ENCODE results near the gene PGLYRP4.
"Not testable (repeated sequence)": the region's sequence is repeated elsewhere in the genome, so short reads cannot be mapped to it uniquely, and the experiment has no call there.

PGLYRP4 gene

DNA sequence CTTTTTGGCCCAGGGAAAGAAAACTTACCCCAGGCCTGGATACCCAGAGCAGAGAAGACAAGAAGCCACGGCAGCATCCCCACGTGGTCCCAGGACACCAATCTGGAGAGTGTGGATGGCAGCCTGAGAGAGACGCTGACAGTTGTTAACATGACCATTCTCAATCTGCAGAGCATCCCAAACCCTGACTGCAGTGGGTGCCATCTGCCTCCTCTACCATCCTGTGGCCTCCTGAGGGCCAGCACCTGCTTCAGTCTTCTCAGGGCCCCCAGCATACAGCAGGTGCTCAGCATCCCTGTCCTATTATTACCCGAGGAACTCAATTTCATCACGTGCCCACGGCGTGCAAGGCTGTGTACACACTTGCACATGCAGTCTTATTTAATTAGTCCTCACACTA is 785 bp downstream of the PGLYRP4 start:
- Histone ChIP-seq H3K27ac (ENCODE audit: low read depth, low read length) (no peak overlapping the region), H3K4me1 (ENCODE audit: control insufficient read depth in 1 of 2, insufficient read depth in 2 of 2, low read length in 2 of 2) (peaks cover 20 to 22% of the 10 kb centered on the region in 2 donors), H3K9ac (ENCODE audit: low read depth in 1 of 2, low read length in 2 of 2) (no peak overlapping the region), H3K9me3 (ENCODE audit: control insufficient read depth in 1 of 2, low read length in 2 of 2) (no peaks in the 10 kb centered on the region), H3K4me3 (ENCODE audit: low read depth in 1 of 2, low read length in 2 of 2) (no peak overlapping the region), H3K36me3 (ENCODE audit: control insufficient read depth in 1 of 2, insufficient read depth in 2 of 2, low read length in 2 of 2) (no peaks in the 10 kb centered on the region), H3K27me3 (ENCODE audit: control insufficient read depth in 1 of 2, insufficient read depth in 2 of 2, low read length in 2 of 2) (peaks cover 0 to 6% of the 10 kb centered on the region in 2 donors)

DNA sequence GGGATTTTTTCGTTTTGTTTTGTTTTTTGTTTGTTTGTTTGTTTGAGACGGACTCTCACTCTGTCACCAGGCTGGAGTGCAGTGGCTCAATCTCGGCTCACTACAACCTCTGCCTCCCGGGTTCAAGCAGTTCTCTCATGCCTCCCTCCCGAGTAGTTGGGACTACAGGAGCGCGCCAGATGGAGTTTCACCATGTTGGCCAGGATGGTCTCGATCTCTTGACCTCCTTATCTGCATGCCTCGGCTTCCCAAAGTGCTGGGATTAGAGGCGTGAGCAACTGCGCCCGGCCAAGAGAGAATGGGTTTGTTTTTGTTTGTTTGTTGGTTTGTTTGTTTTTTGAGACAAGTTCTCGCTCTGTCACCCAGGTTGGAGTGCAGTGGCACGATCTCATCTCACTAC is 1.6 kb downstream of the PGLYRP4 start:
- not testable (repeated sequence) for H3K9me3 ChIP-seq (ENCODE audit: control insufficient read depth in 1 of 2, low read length in 2 of 2); H3K9ac ChIP-seq (ENCODE audit: low read depth in 1 of 2, low read length in 2 of 2); H3K27me3 ChIP-seq (ENCODE audit: control insufficient read depth in 1 of 2, insufficient read depth in 2 of 2, low read length in 2 of 2)

DNA sequence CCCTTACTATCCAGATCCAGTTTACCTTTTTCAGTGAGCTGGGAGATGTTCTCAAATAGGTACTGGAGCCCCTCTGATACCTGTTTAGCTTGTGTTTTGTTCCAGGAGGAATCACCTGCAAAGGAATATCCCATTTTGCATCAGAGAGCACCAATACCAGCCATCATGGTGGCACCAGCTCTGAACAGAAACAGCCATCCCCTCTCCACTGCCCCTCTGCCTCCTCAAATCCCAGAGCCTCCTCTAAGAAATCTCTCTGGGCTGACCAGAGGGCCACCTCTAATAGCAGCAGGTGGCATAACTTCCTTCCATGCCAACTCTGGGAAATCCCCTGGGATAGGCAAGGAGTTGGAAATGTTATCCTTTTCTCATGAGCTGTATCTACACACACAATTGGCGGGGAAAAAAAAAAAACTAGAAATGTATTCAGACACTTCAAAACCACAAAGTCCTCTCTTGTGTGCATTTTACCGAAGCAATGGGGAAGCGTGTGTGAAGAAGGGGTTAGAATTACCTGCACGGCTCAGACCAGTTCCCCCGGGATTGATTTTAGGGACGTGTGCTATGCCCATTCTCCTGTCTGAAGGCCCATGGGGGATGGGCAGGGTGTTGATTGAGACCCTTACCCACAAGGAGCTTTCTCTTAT is 2.4 kb downstream of the PGLYRP4 start:
- Histone ChIP-seq H3K27ac (ENCODE audit: low read depth, low read length) (no peak overlapping the region), H3K27me3 (ENCODE audit: control insufficient read depth in 1 of 2, insufficient read depth in 2 of 2, low read length in 2 of 2) (peaks cover 0 to 6% of the 10 kb centered on the region in 2 donors), H3K9ac (ENCODE audit: low read depth in 1 of 2, low read length in 2 of 2) (no peak overlapping the region), H3K9me3 (ENCODE audit: control insufficient read depth in 1 of 2, low read length in 2 of 2) (no peaks in the 10 kb centered on the region), H3K4me1 (ENCODE audit: control insufficient read depth in 1 of 2, insufficient read depth in 2 of 2, low read length in 2 of 2) (peaks cover 20 to 23% of the 10 kb centered on the region in 2 donors), H3K4me3 (ENCODE audit: low read depth in 1 of 2, low read length in 2 of 2) (no peak overlapping the region), H3K36me3 (ENCODE audit: control insufficient read depth in 1 of 2, insufficient read depth in 2 of 2, low read length in 2 of 2) (no peaks in the 10 kb centered on the region)

More for the DNA sequence above, 1.6 kb downstream of the PGLYRP4 start:
- H3K27ac ChIP-seq (ENCODE audit: low read depth, low read length); H3K36me3 ChIP-seq (ENCODE audit: control insufficient read depth in 1 of 2, insufficient read depth in 2 of 2, low read length in 2 of 2); H3K4me3 ChIP-seq (ENCODE audit: low read depth in 1 of 2, low read length in 2 of 2): not testable (repeated sequence)
- H3K4me1 ChIP-seq (ENCODE audit: control insufficient read depth in 1 of 2, insufficient read depth in 2 of 2, low read length in 2 of 2) = peaks cover 20 to 23% of the 10 kb centered on the region in 2 donors

DNA sequence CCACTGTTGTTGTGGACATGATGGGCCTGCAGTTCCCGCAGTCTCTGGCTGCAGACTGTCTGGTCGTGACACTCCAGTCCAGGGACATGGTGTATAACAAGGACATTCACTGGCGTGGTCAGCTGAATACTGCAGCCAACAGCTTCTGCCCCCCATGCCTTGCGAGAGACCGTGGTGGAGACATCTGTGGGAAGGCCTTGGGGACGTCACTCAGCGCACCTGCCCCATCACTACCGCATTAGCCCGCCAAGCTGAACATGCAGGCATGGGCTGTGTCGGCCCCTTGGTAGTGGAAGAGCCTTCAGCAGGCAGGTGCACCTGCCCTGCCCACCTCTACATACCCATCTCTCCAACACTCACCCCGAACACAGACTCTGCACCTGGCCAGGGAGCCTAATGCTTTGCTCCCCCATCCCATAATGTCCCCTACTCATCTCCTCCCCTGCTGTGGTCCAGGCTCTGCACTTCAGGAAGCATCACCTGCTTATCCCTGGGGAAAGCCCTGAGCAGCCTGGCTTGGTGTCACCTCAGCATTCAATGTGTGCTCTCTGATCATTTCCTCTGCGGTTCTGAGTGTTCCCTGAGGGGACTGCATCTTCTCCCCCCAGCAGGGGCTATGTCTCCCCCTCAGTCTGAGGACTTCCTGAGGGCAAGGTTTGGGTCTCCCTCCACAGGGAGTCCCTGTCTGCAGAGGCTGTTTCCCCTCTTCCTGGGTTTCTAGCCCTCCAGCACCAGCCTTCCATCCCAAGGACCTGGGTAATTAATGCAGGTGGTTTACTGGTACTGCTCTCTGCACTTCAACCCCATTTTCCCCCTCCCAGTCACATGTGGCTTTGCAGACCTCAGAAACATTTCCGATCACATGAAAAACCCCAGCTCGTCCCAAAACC is 3.2 kb downstream of the PGLYRP4 start:
- Histone ChIP-seq H3K27ac (ENCODE audit: low read depth, low read length) (no peak overlapping the region), H3K9ac (ENCODE audit: low read depth in 1 of 2, low read length in 2 of 2) (no peak overlapping the region), H3K4me3 (ENCODE audit: low read depth in 1 of 2, low read length in 2 of 2) (no peak overlapping the region), H3K9me3 (ENCODE audit: control insufficient read depth in 1 of 2, low read length in 2 of 2) (no peaks in the 10 kb centered on the region), H3K27me3 (ENCODE audit: control insufficient read depth in 1 of 2, insufficient read depth in 2 of 2, low read length in 2 of 2) (peaks cover 0 to 6% of the 10 kb centered on the region in 2 donors), H3K4me1 (ENCODE audit: control insufficient read depth in 1 of 2, insufficient read depth in 2 of 2, low read length in 2 of 2) (peaks cover 20 to 23% of the 10 kb centered on the region in 2 donors), H3K36me3 (ENCODE audit: control insufficient read depth in 1 of 2, insufficient read depth in 2 of 2, low read length in 2 of 2) (no peaks in the 10 kb centered on the region)

DNA sequence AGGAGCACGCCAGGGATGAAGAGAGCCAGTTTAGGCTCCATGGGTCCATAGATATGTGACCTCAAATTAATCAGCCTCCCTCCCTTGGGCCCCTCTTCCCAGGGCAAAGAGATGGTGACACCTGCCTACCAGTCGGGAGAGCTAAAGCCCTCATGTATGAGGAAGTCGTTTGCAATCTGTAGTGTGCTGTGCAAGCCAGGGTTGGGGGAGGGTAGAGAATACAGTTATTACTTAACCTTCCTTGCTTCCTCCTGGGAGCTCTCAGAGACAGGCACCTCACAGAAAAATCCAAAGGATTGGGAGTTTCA is 4.0 kb downstream of the PGLYRP4 start:
- H3K4me1 ChIP-seq (ENCODE audit: control insufficient read depth in 1 of 2, insufficient read depth in 2 of 2, low read length in 2 of 2) = peaks cover 20 to 23% of the 10 kb centered on the region in 2 donors
- H3K27ac ChIP-seq (ENCODE audit: low read depth, low read length) = no peak overlapping the region
- H3K27me3 ChIP-seq (ENCODE audit: control insufficient read depth in 1 of 2, insufficient read depth in 2 of 2, low read length in 2 of 2) = peaks cover 0 to 6% of the 10 kb centered on the region in 2 donors
- H3K9me3 ChIP-seq (ENCODE audit: control insufficient read depth in 1 of 2, low read length in 2 of 2) = no peaks in the 10 kb centered on the region
- no peak overlapping the region for H3K9ac ChIP-seq (ENCODE audit: low read depth in 1 of 2, low read length in 2 of 2)
- no peaks in the 10 kb centered on the region for H3K36me3 ChIP-seq (ENCODE audit: control insufficient read depth in 1 of 2, insufficient read depth in 2 of 2, low read length in 2 of 2)
- no peak overlapping the region for H3K4me3 ChIP-seq (ENCODE audit: low read depth in 1 of 2, low read length in 2 of 2)

DNA sequence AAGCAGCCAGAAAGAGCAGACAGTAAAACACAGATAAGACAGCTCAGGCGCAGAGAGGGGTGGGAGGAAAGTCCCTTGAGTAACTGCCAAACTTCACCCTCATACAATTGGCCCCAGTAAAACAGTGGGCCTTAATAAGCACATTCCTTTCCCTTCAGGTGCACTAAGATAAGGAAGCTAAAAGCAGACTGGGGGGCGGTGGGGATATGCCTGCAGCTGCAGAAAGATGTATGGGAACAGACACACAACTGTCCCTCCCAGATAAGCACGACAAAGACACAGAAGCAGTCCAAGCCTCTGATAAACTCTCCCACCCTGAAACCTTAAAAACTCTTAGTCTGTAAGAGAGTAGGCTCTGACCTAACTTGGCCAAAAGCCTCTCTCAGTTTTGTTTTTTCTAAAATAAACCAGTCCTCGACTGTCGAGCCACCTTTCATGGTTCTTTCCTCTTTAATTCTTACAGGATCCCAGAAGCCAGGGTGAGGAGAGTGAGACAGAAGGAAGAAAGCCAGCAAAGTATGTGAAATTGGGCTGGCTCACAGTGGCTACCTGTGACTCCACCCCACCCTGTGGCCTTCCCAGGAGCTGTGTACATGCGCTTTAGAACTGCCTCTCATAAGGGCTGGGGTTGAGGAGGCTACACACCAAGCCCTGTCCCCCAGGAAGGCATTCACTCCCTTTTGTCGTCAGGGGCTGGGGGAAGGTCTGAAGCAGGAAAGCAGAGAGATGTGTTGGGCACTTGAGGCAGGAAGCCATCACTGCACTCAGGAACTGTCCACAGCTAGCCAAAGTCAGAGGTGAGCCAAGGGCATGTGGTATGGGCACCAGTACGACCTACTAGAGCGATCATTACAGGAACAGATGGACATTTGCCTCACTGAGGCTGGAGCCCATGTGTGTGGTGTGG is 4.6 kb downstream of the PGLYRP4 start:
- Histone ChIP-seq H3K27me3 (ENCODE audit: control insufficient read depth in 1 of 2, insufficient read depth in 2 of 2, low read length in 2 of 2) (peaks cover 0 to 3% of the 10 kb centered on the region in 2 donors), H3K27ac (ENCODE audit: low read depth, low read length) (no peak overlapping the region)

DNA sequence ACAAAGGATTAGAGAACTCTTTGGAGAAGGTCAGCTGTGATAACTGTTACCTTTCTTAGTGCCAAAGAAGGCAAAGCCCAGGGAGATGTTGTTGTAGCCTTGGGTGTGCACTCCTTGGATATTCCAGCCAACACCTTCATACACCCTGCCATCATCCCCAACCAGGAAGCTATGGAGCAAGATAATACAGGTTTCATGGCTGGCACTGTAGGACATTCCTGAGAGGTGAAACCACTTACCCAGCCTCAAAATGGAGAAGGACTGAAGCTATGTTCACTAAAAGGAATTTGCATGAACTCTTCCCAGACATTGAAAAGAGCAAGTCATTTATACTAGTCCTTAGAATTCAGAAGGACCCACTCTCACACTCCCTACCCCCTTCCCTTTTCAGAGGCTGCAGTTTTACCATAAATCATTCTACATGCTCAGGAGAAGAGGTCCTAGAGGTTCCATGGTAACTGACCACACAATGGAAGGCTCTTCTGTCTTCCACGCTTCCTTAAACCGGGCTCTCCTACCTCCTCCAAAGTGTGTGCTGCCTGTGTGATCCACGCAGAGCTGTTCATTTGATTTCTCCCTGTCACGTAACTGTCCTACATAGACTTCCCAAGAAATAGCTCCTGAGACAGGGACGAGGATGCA is 5.5 kb downstream of the PGLYRP4 start:
- H3K36me3 ChIP-seq (ENCODE audit: control insufficient read depth in 1 of 2, insufficient read depth in 2 of 2, low read length in 2 of 2) = no peaks in the 10 kb centered on the region
- no peak overlapping the region for H3K27ac ChIP-seq (ENCODE audit: low read depth, low read length)
- peaks cover 20 to 23% of the 10 kb centered on the region in 2 donors for H3K4me1 ChIP-seq (ENCODE audit: control insufficient read depth in 1 of 2, insufficient read depth in 2 of 2, low read length in 2 of 2)
- peaks cover 0 to 3% of the 10 kb centered on the region in 2 donors for H3K27me3 ChIP-seq (ENCODE audit: control insufficient read depth in 1 of 2, insufficient read depth in 2 of 2, low read length in 2 of 2)
- H3K9me3 ChIP-seq (ENCODE audit: control insufficient read depth in 1 of 2, low read length in 2 of 2) = no peaks in the 10 kb centered on the region
- H3K4me3 ChIP-seq (ENCODE audit: low read depth in 1 of 2, low read length in 2 of 2) = no peak overlapping the region
- no peak overlapping the region for H3K9ac ChIP-seq (ENCODE audit: low read depth in 1 of 2, low read length in 2 of 2)

More for the DNA sequence above, 4.6 kb downstream of the PGLYRP4 start:
- Histone ChIP-seq H3K4me1 (ENCODE audit: control insufficient read depth in 1 of 2, insufficient read depth in 2 of 2, low read length in 2 of 2) (peaks cover 20 to 23% of the 10 kb centered on the region in 2 donors), H3K9ac (ENCODE audit: low read depth in 1 of 2, low read length in 2 of 2) (no peak overlapping the region), H3K36me3 (ENCODE audit: control insufficient read depth in 1 of 2, insufficient read depth in 2 of 2, low read length in 2 of 2) (no peaks in the 10 kb centered on the region), H3K4me3 (ENCODE audit: low read depth in 1 of 2, low read length in 2 of 2) (no peak overlapping the region), H3K9me3 (ENCODE audit: control insufficient read depth in 1 of 2, low read length in 2 of 2) (no peaks in the 10 kb centered on the region)

DNA sequence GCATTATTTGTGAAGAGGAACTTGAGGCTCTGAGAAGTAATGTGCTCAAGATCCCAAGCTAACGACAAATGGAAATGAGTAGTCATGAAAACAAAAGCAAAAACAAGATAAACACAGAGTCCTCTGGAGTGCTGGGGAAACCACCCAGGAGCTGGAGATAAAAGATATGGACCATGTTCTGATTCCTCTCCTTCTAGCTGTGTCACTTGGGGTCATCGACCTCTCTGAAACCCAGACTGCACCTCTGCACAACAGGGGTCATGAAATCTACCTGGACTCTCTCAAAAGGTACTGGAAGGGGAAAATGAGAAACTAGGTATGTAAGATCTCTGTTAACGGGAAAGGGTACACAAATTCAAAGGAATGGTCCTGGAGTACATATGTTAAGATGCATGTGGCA is 6.5 kb downstream of the PGLYRP4 start:
- H3K27me3 ChIP-seq (ENCODE audit: control insufficient read depth in 1 of 2, insufficient read depth in 2 of 2, low read length in 2 of 2) = peaks cover 0 to 3% of the 10 kb centered on the region in 2 donors

DNA sequence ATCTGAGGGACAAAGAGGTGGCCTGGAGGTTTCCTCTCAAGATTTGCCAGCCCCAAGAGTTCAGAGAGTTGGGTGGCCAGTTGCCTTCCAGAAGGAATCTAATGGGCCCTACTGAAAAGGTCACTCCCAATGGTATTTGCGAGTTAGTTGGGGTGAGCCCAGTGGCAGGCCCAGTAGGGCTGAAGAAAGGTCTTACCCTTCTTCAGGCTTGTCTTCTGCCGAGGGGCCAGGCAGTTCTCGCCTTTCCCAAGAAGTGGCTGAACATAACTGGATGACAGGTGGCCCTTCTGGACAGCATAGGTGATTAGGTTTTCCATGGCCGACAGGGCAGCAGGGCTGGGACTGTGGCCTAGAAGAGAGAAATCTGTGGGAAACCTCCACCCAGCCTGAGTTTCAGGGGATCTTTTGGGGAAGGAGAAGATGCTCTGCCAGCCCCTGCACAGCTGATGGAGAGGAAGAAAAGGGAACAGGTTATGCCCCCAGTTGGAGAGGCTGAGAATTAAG is 7.2 kb downstream of the PGLYRP4 start:
- Histone ChIP-seq H3K9me3 (ENCODE audit: control insufficient read depth in 1 of 2, low read length in 2 of 2) (no peaks in the 10 kb centered on the region), H3K36me3 (ENCODE audit: control insufficient read depth in 1 of 2, insufficient read depth in 2 of 2, low read length in 2 of 2) (no peaks in the 10 kb centered on the region), H3K27ac (ENCODE audit: low read depth, low read length) (no peak overlapping the region), H3K27me3 (ENCODE audit: control insufficient read depth in 1 of 2, insufficient read depth in 2 of 2, low read length in 2 of 2) (peaks cover 0 to 3% of the 10 kb centered on the region in 2 donors), H3K9ac (ENCODE audit: low read depth in 1 of 2, low read length in 2 of 2) (no peak overlapping the region), H3K4me1 (ENCODE audit: control insufficient read depth in 1 of 2, insufficient read depth in 2 of 2, low read length in 2 of 2) (peaks cover 20 to 23% of the 10 kb centered on the region in 2 donors), H3K4me3 (ENCODE audit: low read depth in 1 of 2, low read length in 2 of 2) (no peak overlapping the region)

More for the DNA sequence above, 6.5 kb downstream of the PGLYRP4 start:
- Histone ChIP-seq H3K4me1 (ENCODE audit: control insufficient read depth in 1 of 2, insufficient read depth in 2 of 2, low read length in 2 of 2) (peaks cover 20 to 23% of the 10 kb centered on the region in 2 donors), H3K27ac (ENCODE audit: low read depth, low read length) (no peak overlapping the region), H3K9me3 (ENCODE audit: control insufficient read depth in 1 of 2, low read length in 2 of 2) (no peaks in the 10 kb centered on the region), H3K4me3 (ENCODE audit: low read depth in 1 of 2, low read length in 2 of 2) (no peak overlapping the region), H3K36me3 (ENCODE audit: control insufficient read depth in 1 of 2, insufficient read depth in 2 of 2, low read length in 2 of 2) (no peaks in the 10 kb centered on the region), H3K9ac (ENCODE audit: low read depth in 1 of 2, low read length in 2 of 2) (no peak overlapping the region)
